22Rv1 (cell line): ENCODE measurements around the gene SETBP1.

ENCODE experiments used
- H3K27ac ChIP-seq: fragments of 450-650 bp; 2 replicates; pipeline ENCODE4 v1.5.1; 2017
- ZFX ChIP-seq: fragments of 450-650 bp; IDR thresholded peaks from 2 replicates; pipeline ENCODE4 v1.6.1; 2017; ENCODE audit warnings: antibody characterized with exemption, borderline replicate concordance
- TF ChIP-seq, protein P1 (sequence below): fragments of 450-650 bp; IDR thresholded peaks from 2 replicates; pipeline ENCODE4 v1.5.1; 2017; ENCODE audit warnings: mild to moderate bottlenecking

The SETBP1 gene

DNA sequence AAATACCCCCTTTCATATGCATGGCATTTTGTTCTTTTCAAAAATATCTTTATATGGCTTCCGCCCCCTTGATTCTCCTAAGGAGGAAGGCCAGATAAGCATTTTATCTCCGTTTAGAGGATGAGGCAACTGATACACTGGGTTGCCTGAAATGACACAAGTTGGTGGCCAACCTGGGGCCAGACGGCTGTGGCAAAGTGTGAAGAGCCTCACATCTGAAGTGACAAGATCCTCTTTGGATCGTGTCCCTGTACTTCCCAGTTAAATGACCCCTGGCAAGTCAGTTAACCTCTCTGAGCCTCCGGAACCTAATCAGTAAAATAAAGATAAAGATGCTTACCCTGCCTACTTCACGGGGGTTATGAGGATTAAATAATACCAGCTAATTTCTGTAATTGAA is 4.6 kb downstream of the SETBP1 start:
- H3K27ac ChIP-seq: no peak overlapping the region
- TF ChIP-seq, protein P1, sequence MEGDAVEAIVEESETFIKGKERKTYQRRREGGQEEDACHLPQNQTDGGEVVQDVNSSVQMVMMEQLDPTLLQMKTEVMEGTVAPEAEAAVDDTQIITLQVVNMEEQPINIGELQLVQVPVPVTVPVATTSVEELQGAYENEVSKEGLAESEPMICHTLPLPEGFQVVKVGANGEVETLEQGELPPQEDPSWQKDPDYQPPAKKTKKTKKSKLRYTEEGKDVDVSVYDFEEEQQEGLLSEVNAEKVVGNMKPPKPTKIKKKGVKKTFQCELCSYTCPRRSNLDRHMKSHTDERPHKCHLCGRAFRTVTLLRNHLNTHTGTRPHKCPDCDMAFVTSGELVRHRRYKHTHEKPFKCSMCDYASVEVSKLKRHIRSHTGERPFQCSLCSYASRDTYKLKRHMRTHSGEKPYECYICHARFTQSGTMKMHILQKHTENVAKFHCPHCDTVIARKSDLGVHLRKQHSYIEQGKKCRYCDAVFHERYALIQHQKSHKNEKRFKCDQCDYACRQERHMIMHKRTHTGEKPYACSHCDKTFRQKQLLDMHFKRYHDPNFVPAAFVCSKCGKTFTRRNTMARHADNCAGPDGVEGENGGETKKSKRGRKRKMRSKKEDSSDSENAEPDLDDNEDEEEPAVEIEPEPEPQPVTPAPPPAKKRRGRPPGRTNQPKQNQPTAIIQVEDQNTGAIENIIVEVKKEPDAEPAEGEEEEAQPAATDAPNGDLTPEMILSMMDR: no peak
- TF ChIP-seq ZFX: no peak

DNA sequence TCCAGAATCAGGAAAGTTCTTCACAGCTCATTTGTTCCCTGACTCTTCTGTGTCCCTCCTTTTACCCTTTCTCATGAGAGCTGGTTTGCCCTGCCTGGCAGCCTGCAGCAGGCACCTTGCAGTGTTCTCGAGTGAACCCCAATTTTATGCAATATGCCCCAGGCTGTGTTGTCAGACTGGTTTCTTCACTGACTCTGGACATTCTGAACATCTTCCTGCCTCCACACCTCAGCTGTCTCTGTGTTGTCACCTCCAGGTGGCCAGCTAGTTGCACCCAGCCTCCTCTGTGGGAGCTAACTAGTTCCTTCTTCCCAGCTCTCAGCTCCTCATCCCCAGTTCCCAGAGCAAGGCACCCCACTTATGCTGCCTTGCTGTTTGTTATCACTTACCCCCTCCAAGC is 5.5 kb downstream of the SETBP1 start:
- no peak overlapping the region for H3K27ac ChIP-seq
- TF ChIP-seq ZFX: no peak
- TF ChIP-seq, protein P1: no peak

DNA sequence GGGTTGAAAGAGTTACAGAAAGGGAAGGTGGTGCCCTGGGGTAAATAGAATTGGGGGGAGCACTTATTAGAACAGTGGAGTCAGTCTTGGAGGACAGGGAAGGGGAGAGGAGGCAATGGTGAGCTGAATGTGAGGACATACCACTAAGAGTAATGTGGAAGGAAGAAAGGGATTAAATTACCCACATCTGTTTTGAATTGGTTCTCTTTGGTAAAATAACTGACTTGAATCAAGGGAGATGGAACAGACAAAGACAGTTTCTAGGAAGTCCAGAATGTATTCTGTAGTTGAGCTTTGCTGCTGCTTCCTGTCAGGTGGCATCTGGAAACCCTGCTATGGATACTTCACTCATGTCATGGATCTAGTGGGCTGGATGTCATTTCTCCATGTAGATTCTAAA is 6.7 kb downstream of the SETBP1 start:
- no peak for TF ChIP-seq ZFX
- TF ChIP-seq, protein P1: no peak
- H3K27ac ChIP-seq: no peak overlapping the region

DNA sequence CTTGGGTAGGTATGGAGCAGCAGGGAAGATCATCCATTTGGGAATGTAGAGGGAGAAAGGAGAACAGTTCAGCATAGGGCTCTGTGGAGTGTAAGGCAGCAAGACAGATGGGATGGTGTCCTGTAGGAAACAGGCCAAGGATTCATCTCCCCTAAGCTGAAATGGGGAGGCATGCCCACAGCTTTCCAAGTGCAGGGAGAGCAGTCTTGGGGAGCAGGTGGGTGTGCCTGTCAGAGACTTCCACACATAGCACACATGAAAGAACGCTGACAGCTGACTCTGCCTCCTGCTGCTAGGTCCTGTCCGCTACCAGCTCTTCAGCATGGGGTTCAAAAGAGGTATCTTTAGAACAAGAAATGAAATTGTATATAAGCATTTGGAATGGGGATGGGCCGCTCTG is 9.0 kb downstream of the SETBP1 start:
- TF ChIP-seq ZFX: no peak
- TF ChIP-seq, protein P1: no peak
- H3K27ac ChIP-seq: peak overlapping the region; percentile 72

DNA sequence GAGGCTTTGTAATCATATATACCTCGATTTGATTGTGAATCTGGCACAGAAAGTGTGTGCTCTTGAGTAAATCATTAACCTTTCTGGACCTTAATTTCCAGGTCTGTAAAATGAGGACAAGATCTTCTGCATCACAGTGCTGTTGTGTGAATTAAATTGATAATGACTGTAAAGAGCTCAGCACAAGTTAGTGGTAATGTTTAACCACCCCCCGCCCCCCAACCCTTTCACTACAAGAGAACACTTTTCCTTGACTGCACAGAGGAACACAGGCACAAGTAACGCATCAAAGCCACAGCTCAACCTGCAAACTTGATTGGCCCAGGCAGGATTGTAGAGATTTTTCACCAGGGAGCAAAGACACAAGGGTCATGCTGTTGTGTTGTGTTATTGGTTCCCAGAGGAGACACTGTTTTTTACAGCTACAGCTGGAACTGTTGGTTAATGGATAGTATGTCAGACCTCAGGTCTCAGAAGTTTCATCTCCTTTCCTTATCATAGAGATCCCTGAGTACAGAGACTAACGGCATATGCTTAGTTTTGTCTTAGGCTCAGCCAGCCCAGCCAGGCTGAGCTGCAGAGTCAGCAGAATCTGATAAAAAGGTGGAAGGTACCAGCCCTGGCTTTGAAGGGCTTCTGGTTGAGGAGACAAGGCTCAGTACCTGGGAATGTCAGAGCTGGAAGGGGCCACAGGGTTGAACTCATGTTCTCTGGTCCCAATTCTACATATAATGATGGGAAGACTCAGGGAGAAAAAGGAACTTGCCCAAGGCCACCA is 10.6 kb downstream of the SETBP1 start:
- TF ChIP-seq, protein P1: no peak
- H3K27ac ChIP-seq: peak overlapping the region; percentile 72

DNA sequence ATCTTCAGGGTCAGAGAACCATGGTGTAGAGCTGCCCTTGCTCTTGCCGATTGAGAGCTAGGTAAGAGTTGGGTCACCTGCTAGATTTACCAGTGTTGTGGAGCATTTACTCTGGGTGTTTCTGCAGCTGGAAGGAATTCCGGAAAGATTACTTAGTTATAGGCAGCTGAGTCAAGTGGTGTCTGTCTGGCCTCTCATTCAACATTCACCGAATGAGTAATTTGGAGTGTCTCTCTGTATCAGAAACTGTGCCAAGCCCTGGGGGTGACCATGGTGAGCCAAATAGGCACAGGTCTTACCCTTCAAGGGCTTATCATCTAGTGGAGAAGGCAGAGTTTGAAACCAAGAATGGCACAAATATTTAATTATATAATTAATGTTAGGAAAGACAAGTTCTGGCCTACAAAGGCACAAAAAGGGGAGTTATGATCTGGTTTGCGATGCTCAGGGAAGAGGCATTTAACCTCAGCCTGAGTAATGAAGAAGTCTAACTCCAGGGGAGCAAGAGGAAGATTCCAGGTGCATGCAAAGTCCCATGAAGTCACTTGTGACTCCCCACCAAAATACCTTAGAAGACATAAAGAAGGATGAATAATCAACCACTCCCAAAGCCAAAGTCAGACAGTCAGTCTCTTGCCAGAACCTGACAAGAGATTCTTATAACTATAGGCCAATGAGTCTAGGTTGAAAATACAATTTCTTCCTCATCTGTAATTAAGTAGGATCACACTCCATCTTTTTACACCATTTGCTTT is 12.5 kb downstream of the SETBP1 start:
- no peak overlapping the region for H3K27ac ChIP-seq

More for the DNA sequence above, 12.5 kb downstream of the SETBP1 start:
- TF ChIP-seq, protein P1: no peak
- TF ChIP-seq ZFX: no peak
